HepG2 (cell line): ENCODE measurements around the gene DNAJB6. TPM values are rescaled to one million over a fixed set of nuclear protein-coding genes. Genes with fewer than 3 reads are reported as not detected.

Source experiments
- ARID2 ChIP-seq: sonication (generic); formaldehyde crosslinking; IDR thresholded peaks from 2 replicates; pipeline ENCODE4 v1.8.1; 2022; ENCODE audit warnings: mild to moderate bottlenecking, missing genetic modification reagents, borderline replicate concordance
- BATF2 ChIP-seq: sonication (generic); formaldehyde crosslinking; IDR thresholded peaks from 2 replicates; pipeline ENCODE4 v1.8.0; 2022; ENCODE audit warnings: mild to moderate bottlenecking, missing genetic modification reagents, moderate library complexity
- DMAP1 ChIP-seq: IDR thresholded peaks from 2 replicates; pipeline ENCODE4 v1.6.1; 2016
- HOMEZ ChIP-seq: IDR thresholded peaks from 2 replicates; pipeline ENCODE4 v1.6.1; 2016; ENCODE audit warnings: low read depth
- KDM2A ChIP-seq: sonication (generic); formaldehyde crosslinking; IDR thresholded peaks from 2 replicates; pipeline ENCODE4 v1.4.0; 2020; ENCODE audit warnings: low read depth, missing genetic modification reagents, borderline replicate concordance
- NFIB ChIP-seq: sonication (generic); formaldehyde crosslinking; IDR thresholded peaks from 2 replicates; pipeline ENCODE4 v1.9.0; 2021; ENCODE audit warnings: missing genetic modification reagents, mild to moderate bottlenecking, borderline replicate concordance
- NR2F1 ChIP-seq, 2 experiments: fragments of 450-650 bp in 1 of 2; formaldehyde crosslinking in 1 of 2; IDR thresholded peaks; 2 replicates each; pipeline versions ENCODE4 v1.5.0 to v1.6.1; 2016 to 2020; ENCODE audit warnings: mild to moderate bottlenecking in 1 of 2, missing compliant biosample characterization in 1 of 2, missing genetic modification reagents in 1 of 2, moderate library complexity in 1 of 2
- PLSCR1 ChIP-seq: sonication (generic); formaldehyde crosslinking; IDR thresholded peaks from 2 replicates; pipeline ENCODE4 v1.5.0; 2020; ENCODE audit warnings: missing genetic modification reagents, mild to moderate bottlenecking, borderline replicate concordance
- ZBTB33 ChIP-seq: sonication (generic); formaldehyde crosslinking; IDR thresholded peaks from 2 replicates; pipeline ENCODE4 v1.4.0; 2020; ENCODE audit warnings: missing genetic modification reagents
- ZFP36L2 ChIP-seq: sonication (generic); formaldehyde crosslinking; IDR thresholded peaks from 2 replicates; pipeline ENCODE4 v1.4.0; 2020; ENCODE audit warnings: missing genetic modification reagents
- ZNF260 ChIP-seq: sonication (generic); formaldehyde crosslinking; IDR thresholded peaks from 2 replicates; pipeline ENCODE4 v1.4.0; 2020; ENCODE audit warnings: missing genetic modification reagents, low read depth, mild to moderate bottlenecking, borderline replicate concordance
- ZNF414 ChIP-seq: sonication (generic); formaldehyde crosslinking; IDR thresholded peaks from 2 replicates; pipeline ENCODE4 v1.5.0; 2020; ENCODE audit warnings: missing genetic modification reagents
- ZNF44 ChIP-seq: sonication (generic); formaldehyde crosslinking; IDR thresholded peaks from 2 replicates; pipeline ENCODE4 v1.5.1; 2020; ENCODE audit warnings: mild to moderate bottlenecking, missing genetic modification reagents
- ZNF557 ChIP-seq: sonication (generic); formaldehyde crosslinking; IDR thresholded peaks from 2 replicates; pipeline ENCODE4 v1.4.0; 2020; ENCODE audit warnings: missing genetic modification reagents
- ZNF660 ChIP-seq: sonication (generic); formaldehyde crosslinking; IDR thresholded peaks from 2 replicates; pipeline ENCODE4 v1.5.1; 2020; ENCODE audit warnings: mild to moderate bottlenecking, low read depth, missing genetic modification reagents, borderline replicate concordance
- ZNF891 ChIP-seq: sonication (generic); formaldehyde crosslinking; IDR thresholded peaks from 2 replicates; pipeline ENCODE4 v1.5.0; 2020; ENCODE audit warnings: mild to moderate bottlenecking, missing genetic modification reagents
- polyA plus RNA-seq, 8 experiments: library from polyadenylated mRNA; depleted of rRNA in 3 of 8; stranded (reverse) in 7 of 8; unstranded in 1 of 8; fragments of >200 nt; fragmentation: Illumina TruSeq in 4 of 8; extraction: Trizol in 4 of 8; gene quantifications; 2 replicates each; pipeline versions ENCODE4 v1.2.1 to v1.2.3, GENCODE V29; 2011 to 2016; ENCODE audit warnings: low read depth in 4 of 8, missing spikeins in 1 of 8, mixed read lengths in 1 of 8; ENCODE audit not compliant: insufficient read depth in 1 of 8
- total RNA-seq, 5 experiments: library from RNA; depleted of rRNA; stranded (reverse); fragments of >200 nt; fragmentation: Illumina TruSeq; extraction: Trizol; gene quantifications; 2 replicates each; pipeline ENCODE4 v1.2.3, GENCODE V29; 2016; ENCODE audit warnings: low read depth in 1 of 5
- TF ChIP-seq, protein P1 (sequence below): sonication (generic); formaldehyde crosslinking; IDR thresholded peaks from 2 replicates; pipeline ENCODE4 v1.8.1; 2023; ENCODE audit warnings: mild to moderate bottlenecking, inconsistent platforms, moderate library complexity, missing genetic modification reagents, borderline replicate concordance
- TF ChIP-seq, protein P2 (sequence below): sonication (generic); formaldehyde crosslinking; IDR thresholded peaks from 2 replicates; pipeline ENCODE4 v1.5.0; 2020; ENCODE audit warnings: missing genetic modification reagents

Gene DNAJB6
- total and polyA plus RNA-seq, 2 of the 13 experiments (the other 11 are each of a cell fraction or from before 2014, with no cell fraction given), result 29.9 to 53.9 TPM

DNA sequence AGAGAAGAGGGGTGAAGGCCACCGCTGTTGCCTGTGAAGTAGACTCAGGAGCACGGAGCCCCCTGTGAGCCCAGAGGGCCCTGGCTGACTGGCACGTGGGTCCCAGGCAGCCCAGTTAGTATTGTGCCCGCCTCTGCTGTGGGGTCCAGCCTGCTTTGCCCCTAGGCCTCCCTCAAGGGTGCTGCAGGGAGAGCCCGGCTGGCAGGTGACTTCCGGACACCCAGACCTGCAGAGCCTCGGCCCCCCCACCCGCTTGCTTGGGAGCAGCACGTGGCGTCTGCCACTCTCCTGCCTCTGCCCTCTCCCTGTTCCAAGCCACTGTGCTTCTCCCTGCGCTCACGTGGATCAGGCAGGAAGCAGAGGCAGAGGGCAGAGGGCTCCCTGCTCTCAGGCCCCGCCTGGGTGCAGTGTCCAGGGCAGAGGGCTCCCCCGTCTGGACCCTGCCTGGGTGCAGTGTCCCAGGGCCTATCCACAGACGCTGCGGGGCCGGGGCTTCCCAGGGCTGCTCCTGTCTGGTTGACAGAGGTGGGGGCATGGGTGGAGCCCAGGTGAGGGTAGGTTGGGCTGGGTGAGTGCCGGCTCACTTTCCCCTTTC is 88.4 kb downstream of the DNAJB6 start (continued):
- TF ChIP-seq ZNF260 (CRISPR knock-in tag) (no peak), PLSCR1 (CRISPR knock-in tag) (no peak), ARID2 (CRISPR knock-in tag) (no peak), ZNF891 (CRISPR knock-in tag) (no peak), NFIB (CRISPR knock-in tag) (no peak), ZBTB33 (CRISPR knock-in tag) (no peak), BATF2 (no peak), ZNF414 (CRISPR knock-in tag) (no peak), ZFP36L2 (CRISPR knock-in tag) (no peak), KDM2A (CRISPR knock-in tag) (peak; percentile 34; the same call in 1 of the 2 replicates), ZNF660 (CRISPR knock-in tag) (no peak), HOMEZ (CRISPR knock-in tag) (no peak), NR2F1 (CRISPR knock-in tag; IDR thresholded peaks at IDR 0.05) (no peak; a peak in 1 of 4 replicates), ZNF44 (CRISPR knock-in tag) (no peak), ZNF557 (no peak), DMAP1 (CRISPR knock-in tag) (no peak)
- TF ChIP-seq, protein P1, sequence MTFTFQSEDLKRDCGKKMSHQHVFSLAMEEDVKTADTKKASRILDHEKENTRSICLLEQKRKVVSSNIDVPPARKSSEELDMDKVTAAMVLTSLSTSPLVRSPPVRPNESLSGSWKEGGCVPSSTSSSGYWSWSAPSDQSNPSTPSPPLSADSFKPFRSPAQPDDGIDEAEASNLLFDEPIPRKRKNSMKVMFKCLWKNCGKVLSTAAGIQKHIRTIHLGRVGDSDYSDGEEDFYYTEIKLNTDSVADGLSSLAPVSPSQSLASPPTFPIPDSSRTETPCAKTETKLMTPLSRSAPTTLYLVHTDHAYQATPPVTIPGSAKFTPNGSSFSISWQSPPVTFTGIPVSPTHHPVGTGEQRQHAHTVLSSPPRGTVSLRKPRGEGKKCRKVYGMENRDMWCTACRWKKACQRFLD (CRISPR knock-in tag), result no peak
- TF ChIP-seq, protein P2, sequence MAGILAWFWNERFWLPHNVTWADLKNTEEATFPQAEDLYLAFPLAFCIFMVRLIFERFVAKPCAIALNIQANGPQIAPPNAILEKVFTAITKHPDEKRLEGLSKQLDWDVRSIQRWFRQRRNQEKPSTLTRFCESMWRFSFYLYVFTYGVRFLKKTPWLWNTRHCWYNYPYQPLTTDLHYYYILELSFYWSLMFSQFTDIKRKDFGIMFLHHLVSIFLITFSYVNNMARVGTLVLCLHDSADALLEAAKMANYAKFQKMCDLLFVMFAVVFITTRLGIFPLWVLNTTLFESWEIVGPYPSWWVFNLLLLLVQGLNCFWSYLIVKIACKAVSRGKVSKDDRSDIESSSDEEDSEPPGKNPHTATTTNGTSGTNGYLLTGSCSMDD (CRISPR knock-in tag), result no peak
